ENCODE results near the gene PTPN18.
"Not testable (repeated sequence)": the region's sequence is repeated elsewhere in the genome, so short reads cannot be mapped to it uniquely, and the experiment has no call there.

The PTPN18 gene

DNA sequence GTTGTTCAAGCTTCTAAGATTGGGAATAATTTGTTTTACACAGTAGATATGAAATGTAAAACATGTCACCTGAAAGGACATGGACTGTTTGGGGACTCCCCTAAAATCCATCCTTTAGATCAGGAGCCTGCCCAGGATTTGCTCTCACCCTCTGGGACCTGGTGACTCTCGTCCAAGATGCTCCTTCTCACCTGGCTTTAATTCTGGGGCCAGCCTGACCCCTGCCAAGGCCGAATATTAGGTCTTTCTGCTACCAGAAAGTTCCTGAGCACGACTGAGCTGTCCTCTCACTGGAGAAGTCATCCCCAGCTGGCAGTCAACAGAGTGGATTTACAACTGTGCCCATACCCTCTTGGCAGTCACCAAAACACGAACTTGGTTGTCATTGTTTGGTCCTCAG is 25.3 kb downstream of the PTPN18 start:
- DNase-seq, result no peak

DNA sequence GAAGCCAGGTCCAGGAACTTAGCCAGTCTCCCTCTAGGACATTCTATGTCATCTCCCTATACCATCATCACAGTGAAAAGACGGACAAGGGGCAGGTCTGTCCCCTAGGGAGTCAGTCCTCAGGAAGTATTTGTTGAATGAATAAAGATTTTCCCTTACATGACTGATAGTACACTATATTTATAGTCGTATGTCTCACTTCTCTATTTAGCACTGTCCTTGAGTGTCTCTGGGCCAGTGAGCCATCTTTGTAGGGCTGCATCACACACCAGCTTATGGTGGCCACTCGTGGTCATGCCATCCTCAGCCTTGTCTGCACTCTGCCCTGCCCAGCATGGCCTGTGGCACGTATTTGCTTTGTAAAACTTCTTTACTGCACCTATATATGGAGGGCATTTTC is 25.8 kb downstream of the PTPN18 start:
- DNase-seq, result peak in 1 of 4 experiments; percentile 20

DNA sequence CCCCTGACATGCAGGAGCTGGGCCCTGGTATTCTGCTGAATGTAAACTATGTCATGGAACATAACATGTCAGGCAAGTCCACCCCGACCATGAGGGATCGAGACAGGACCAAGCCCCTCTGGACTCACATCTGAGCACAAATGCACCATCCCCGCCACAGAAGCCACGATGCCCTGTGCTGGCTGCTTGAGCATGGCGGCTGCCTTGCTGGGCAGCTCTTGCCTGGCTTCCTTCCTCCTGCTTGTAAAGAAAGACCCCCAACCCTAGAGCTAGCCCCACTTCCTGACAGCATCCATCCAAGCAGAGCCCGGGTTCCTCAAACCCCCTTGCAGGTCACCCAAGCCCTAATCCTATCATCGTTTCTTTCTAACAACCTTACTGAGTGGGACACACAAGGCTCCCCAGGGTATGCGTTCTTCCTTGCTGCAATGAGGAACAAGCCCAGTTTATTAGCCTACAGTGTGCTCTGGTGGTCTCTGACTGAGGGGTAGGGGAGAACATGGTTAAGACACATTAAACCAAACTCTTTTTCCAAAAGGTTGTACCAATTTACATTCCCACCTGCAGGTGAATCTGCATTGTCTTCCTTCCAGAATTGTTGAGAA is 26.6 kb downstream of the PTPN18 start:
- no peak for DNase-seq

DNA sequence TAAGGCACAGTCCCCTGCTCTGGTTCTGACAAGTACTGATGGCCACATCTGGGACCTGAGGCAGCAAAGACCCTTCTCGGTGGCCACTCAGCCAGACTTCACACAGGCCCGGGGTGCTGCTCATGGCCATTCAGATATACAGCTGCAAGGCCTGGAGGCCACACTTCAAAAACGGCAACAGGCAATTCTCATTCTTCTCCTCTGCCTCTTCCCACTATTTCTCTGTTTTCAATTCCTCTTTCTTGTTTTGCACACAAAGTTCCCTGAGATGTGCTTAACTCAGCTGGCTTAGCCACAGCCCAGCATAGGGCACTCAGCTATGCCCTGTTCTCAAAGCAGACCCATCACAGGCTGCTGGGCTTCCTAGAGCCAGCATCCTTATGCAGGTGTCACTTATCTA is 29.9 kb downstream of the PTPN18 start:
- peak; percentile 44 to 82 (median 72) for DNase-seq

DNA sequence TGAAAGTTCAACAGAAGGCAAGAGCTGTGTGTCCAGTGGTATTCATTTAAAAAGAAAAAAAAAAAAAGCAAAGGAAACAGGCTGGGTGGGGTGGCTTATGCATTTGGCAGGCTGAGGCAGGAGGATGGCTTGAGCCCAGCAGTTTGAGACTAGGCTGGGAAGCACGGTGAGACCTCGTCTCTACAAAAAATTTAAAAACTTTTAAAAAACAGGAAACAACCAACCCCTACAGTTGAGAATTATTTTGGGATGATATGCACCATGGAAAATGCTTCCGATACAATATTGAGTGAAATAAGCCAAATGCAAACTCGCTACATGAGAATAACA is 31.2 kb downstream of the PTPN18 start:
- DNase-seq, result no peak

DNA sequence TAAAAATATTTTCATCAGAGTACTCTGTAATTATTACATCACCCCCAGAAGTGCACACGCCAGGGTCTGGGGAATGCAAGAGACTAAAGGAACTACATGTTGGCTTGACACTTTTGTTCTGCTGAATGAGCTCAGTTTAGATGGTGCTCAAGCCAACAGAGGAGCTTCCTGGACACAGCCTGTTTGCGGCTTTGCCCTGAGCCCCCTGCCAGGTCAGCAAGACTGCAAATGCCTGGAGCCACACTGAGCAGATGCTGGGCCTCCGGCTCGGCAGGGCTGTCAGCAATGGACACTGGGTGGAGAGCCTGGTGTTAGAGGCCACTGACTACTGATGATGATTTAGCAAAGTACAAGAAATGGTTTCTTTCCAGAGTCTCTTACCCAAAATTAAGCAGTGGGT is 31.9 kb downstream of the PTPN18 start:
- DNase-seq, result no peak

DNA sequence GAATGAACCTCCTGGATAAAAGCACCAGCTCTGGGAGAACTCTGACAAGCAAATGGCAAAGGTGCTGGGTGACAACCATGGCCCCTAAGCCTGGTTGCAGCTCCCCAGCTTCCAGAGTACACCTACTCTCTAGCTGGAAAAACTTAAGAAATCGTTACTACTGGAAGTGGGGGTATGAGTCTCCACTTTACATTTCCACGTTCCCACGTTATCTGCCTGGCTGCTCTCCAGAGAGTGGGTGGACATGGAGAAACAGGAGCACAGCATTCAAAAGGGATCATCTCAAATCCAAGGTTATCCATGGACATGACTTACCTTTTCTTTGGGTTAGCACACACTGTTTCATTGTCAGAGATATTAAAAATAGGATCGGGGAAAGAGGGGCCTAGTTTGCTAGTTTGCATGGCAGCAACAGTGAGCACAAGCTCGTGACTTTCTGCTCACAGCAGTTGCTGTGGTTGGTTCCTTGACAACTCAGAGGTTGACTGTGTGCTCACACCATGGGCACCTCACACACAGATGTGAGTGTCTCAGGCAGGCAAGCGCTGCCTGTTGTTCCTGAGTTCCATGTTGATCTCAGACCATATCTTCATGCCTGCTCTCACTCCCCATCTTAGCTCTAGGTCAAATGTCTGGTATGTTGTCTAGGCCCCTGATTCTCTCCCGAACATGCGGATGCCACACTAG is 32.5 kb downstream of the PTPN18 start:
- no peak for DNase-seq

DNA sequence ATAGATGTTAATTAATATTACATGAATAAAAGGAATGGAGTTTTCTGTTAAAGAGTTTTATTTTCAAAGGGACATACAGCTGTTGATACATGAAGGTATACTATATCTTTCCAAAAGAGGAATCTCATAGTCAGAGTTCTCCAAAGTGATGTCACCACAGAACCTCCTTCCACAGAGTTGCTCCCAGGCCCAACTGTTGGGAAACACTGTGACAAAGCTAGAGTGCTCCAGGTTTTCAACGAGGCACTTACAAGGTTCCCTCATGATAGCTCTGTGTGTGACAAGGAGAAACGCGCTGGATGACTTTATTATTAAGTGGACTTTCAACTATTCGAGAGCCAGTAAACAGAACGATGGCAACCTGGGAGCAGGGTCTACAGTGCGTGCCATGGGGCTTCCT is 33.5 kb downstream of the PTPN18 start:
- peak; percentile 43 to 72 (median 68) for DNase-seq

DNA sequence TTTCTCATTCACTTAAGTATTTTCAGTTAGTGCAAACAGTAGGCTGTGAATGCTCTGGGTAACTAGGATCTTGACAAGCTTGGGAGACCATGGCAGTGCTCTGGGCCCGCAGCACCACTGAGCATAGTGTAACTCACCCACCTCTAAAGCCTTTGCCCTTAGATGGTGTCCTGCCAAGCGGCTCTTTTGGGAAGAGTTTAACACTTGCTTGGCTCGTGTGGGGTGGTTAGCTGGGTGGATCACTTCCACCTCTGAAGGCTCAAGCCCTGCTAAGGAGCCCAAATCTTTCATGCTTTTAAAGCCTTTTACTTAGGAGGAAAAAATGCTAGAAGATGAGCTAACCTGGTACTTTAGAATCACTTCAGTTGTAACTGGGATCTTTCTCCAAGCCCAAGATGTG is 33.9 kb downstream of the PTPN18 start:
- no peak for DNase-seq

DNA sequence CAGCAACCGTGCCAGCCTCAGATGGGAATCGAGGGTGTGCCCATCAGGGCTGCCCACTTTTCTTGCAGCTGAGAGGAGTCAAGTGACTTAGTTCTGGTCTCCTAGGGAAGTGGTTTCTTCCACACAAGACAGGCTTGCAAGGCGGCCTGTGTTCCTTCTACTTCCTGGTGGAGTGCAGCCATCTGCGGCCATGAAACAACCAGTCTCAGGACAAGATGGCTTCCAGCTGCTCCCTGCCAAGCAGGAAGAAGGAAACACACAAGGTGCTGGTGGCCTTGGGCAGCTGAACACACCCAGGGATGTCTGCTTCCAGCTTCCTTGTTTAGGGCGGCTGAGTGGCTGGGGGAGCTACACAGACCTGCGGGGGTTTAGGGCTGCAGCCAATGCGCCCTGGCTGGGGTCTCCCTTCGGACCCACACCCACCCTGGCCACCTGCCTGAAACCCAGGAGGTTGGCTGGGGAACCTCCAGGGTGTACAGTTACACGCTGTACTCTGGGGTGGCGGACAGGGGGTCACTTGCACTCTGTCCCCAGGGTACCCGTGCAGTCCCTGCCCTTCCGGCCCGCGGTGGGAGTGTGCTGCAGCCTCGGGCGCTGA is 34.7 kb downstream of the PTPN18 start:
- DNase-seq, result peak; percentile 74 to 89 (median 86)

DNA sequence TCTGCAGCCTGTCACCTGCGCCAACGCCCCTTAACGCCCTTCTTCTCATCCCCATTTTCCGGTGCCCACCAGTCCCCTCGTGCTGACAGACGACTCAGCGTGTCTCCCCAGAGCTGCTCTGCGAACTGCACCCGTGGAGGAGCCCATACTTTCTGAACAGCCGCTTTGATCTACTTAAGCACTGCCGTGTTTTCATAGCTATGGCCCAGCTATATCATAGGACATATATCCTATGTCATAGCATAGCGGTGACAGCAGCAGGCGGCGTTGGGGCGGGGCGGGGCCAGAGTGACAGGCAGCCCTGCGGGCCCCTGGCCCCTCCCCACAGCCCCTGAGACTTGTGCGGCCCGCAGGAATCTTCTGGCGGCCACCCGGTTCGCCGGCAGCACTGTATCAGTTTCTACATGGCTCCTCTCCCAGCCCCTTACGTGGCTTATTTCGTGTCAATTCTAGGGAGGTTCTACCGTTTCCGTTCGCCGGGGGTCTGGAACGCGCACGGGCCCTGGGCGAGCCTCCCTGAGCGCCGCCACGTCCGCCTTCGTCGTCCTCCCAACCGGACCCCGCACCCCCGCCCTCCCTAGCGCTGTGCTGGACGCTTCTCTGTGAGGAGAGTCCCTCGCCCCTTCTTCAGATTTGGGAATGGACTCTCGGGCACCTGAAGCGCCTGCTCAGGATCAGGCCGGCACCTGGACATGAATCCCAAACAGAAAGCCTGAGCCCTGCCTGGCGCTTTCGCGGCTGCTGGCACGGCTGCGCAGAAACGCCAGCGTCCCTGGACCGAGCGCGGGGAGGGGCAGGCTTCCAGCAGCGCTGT is 35.4 kb downstream of the PTPN18 start:
- DNase-seq, result peak; percentile 84 to 92 (median 88)

DNA sequence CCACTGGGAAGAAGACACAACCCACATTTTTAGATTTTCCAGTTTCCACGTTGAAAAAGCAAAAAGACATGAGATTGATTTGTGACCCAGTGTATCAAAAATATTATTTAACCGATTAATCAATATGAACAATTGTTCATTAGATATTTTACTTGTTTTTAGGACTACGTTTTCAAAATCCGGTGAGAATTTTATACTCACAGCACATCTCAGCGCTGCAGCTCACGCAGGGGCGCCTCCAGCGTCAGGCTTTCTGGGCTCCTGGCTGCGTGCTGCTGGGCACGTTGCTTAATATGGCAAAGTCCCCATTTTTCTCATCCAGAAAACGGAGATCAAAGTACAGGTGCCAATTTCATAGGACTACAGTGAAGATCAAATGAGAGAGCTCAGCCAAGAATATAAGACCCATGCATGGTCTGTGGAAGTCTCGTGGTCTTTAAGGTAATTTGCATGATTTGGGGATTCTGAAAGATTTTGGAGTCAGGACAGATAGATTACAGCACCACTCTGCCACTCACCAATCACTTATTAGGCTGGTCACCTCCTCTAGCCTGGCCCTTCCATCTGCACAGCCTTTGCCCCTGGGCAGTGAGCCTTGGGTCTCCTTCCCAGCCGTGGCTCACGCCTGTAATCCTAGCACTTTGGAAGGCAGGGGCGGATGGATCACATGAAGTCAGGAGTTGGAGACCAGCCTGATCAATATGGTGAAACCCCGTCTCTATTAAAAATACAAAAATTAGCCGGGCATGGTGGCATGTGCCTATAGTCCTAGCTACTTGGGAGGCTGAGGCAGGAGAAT is 36.2 kb downstream of the PTPN18 start:
- peak; percentile 11 to 55 (median 44) for DNase-seq

DNA sequence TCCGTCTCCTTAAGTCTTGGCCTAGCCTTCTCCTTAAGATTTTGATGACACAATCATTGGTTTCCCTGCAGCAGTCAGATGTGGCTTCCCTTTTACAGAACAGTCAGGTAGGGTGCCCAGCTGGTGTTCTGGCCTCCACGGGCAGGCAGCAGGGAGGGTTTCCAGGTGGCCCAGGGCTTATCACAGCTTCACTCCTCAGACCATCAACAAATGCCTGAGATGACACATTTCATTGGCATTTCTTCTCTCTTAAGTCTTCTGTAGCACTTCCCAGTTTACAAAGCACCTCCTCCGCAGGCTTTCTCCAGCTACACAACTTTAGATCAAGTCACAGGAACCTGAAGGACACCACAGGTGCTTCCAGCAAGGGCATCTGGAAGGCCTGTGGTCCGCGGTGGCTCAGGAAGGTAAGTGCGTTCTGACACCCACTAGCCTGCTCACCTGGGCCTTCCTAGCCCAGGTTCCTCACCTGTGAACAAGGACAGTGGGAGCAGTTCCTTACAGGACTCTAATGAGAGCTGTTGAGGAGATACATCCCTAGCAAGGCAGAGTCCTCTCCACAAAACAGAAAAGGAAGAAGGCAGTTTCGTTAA is 37.6 kb downstream of the PTPN18 start:
- no peak for DNase-seq

DNA sequence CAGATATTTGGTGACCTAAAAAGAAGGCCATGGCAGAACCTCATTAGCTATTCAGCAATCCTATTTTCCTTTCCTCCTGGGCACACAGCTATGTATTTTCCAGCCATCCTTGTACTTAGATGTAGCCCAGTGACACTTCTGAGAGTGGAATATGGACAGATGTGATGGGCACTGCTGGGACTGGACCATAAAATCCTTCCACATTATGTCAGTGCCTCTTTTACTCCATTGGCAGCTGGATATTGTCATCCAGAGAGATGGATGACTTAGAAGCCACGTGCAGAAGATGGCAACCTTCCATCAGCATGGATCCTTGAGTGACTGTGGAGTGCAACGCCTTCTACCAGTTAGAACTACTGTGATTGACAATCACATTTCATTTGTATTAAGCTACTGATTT is 50.4 kb downstream of the PTPN18 start:
- not testable (repeated sequence) for DNase-seq

DNA sequence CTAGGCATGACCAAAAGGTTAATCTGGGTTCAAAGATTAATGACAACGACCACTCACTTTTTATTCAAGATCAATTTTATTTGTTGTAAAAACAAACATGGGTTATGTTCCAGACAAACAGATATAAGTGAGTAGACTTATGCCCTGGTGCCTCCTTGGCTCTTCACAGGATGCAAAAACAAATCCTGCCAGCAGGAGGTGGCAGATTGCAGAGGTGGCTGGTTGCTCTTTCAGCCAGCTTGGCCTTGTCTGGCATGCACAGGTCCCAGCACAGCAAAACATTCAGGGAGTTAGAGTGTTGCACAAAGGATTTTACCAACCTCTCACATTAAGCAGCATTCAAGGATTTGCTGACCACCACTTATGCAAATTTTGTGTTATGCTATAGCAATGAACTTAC is 60.8 kb downstream of the PTPN18 start:
- not testable (repeated sequence) for DNase-seq

DNA sequence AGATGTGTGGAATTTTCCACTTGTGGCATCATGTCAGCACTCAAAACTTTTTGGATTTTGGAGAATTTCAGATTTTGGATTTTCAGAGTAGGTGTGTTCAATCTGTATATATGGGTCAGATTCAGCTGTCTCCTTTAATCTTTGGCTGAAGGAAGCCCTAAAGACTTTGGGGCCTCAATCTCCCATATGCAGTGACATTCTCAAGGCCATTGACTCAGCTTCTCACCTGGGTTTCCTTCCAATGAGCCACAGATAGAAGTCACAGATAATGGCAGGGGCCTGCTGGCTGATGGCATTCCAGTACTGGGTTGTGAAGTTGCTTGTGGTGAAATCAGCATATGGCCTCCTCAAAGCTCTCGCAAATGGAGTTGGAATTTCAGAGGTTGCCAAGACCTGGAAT is 63.0 kb downstream of the PTPN18 start:
- DNase-seq, result not testable (repeated sequence)
